ENCODE measurements around the gene MAP3K14.

Gene MAP3K14

DNA sequence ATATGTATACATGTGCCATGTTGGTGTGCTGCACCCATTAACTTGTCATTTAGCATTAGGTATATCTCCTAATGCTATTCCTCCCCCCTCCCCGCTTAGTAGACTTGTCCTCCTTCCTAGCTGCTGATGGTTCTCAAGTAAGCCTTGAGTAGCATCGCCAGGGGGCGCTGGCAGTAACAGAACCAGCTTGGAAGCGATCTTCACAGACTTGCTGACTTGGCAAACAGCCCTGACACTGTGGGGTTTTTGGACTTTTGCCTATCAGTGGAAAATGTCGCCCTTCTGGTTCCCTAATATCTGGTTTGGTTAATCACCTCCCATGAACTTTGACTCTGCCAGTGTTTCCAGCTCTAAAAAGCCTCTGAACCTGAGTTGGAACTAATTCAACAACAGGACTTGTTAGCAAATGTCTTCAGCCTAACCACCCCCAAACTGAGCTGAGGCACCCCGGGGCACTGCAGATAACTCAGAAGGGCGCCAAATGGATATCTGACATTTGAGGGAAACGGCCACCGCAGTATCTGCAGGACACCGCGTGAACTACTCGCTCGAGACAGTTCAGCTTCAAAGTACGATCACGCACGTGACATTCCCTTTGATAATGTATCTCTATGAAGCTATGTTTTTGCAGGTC is 39.5 kb downstream of the MAP3K14 start:
- peak; percentile 91 to 92 for DNase-seq

DNA sequence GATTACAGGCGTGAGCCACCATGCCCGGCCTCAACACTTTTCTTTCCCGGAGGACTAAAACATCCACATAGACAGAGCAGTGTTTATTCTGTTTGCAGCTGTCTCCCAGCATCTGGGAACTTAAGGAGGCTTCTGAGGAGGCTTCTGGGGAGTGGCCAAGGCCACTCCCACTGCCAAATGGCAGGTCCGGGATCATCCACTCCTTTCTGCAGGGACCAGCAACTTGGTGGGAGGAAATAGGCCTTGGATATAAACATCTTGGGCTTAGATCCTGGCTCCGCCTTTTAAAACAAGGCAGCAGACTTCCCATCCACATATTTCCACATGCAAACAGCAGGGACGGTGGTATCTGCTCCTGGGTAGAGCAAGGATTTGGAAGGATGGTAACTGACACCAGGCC is 40.8 kb downstream of the MAP3K14 start:
- no peak for DNase-seq

DNA sequence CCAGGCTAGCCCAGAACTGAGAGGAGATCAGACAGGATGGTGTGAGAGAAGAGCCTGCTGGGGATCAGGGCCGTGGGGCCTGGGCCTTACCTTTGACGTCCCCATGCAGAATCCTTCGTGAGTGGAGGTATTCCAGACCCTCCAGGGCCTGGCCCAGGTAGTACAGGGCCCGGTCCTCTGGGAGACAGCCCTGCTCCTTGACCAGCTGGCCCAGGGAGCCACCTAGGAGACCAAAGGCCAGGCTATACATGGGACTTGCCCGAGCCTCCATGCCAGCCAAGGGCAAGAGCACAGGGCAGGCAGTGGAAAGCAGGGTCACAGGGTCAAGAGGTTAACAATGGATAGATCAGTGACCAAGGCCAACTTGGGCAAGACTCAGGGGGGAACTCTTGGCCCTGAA is 42.8 kb downstream of the MAP3K14 start:
- no peak for DNase-seq

DNA sequence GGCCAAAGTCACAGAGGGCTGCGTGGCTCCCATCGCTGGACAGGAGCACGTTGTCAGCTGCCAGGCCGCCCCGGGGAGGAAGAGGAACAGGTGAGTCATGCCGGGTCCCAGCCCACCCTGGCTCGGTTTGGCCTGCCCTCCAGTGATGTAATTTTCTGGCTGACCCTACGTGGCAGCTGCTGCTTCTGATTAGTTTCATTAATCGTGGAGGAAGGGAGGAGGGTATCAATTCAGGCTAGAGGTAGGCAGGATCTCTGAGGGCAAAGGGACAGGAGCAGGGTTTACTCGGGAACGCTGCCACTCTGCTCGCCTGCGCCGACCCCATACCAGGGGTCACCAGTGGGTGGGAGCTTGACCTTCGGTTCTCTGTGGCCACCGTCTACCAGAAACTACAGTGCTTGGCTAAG is 43.3 kb downstream of the MAP3K14 start:
- DNase-seq = no peak

GRCh38 chr17:45271603-45272002 is 45.2 kb downstream of the MAP3K14 start:
- DNase-seq = no peak

GRCh38 chr17:45270828-45271418 is 45.9 kb downstream of the MAP3K14 start:
- peak; percentile 44 to 51 for DNase-seq

DNA sequence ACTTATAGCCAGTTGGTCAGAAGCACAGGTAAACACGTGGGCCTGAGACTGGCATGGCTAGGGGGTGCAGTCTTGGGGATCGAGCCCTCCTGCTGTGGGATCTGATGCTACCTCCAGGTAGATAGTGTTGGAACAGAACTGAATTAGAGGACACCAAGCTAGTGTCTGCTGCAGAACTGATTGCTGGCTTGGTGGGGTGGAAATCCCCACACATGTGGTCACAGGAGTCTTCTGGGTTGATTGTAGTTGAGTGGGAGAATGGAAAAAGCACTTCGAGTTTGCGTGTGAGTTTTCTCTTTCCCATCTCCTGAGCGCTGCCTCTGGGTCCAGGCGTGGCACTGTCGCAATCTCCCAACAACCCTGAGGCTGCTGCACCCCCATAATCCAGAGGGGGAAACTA is 46.9 kb downstream of the MAP3K14 start:
- DNase-seq = no peak

DNA sequence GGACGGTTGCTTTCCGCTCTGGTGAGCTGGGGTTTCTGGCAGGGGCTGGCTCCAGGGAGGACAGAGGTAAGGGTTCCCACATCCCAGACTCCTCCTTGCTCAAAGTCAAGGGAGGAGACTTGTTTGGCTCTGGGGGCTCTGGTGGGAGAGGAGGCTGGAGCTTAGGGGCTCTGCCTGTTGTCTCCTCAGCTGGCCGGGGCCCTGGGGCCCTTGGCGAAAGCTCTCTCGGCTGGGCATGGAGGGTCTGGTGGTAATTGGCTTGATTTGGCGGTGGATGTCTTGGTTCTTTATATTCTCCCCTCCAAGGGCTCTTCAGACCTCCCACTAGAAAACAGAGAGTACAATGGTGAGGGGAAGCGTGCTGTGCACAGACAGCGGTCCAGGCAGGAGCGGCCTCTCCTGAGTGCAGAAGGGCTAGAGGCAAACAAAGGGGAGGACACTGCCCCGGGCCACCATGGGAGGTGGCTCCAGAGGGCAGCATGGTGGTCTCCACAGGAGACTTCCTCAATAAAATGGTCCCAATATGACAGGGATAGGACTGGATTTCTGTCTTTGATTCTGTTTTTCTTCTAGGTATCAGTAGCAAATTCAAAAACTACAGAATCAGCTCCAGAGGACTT is 49.3 kb downstream of the MAP3K14 start:
- DNase-seq = no peak

DNA sequence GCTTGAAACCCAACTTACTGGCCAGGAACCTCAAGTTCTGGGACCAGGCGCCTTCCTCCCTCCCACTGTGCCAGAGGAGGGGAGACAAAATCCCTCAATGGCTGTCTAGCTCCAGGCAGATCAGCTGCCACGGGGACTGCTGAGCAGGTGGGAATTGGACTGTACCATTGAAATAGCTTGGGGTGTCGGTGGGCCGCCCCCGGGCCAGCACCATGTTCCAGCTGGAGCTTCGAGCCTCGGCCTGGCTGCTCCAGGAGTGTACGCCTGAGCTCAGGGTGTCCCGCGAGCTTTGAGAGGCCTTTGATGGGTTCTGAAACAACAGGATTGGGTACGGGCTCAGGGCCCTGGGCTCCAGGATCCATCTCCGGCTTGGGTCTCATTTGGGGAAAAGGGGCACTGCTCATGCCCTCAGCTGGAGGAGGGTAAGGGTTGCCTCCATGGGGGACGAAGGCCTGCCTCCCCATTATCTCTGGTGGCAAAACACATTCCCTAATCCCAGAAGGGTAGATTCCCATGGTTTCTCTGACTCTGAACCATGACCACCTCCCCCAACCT is 50.4 kb downstream of the MAP3K14 start:
- no peak for DNase-seq

- DNase-seq = no peak
These were observed 51.0 kb downstream of the MAP3K14 start for GRCh38 chr17:45265821-45266220.

- DNase-seq = no peak
These were observed 51.8 kb downstream of the MAP3K14 start for GRCh38 chr17:45264988-45265387.

DNA sequence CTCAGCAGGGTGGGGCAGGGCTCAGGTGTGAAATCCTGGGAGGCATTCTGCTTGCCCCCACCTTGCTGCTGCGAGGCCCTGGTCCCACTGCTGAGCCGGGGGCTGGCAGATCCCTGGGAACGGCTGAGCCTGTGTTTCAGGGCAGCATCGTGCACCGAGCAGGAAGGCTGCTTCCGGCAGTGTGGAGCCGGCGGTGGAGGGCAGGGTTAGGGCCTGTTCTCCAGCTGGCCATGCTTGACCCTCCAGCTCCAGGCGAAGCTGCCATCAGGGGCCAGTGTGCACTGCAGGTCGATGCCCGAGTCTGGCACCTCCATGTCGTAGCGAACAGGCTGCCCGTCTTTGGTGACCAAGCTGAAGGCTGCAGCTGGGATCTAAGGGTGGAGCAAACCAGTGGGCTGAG is 52.4 kb downstream of the MAP3K14 start:
- no peak for DNase-seq

DNA sequence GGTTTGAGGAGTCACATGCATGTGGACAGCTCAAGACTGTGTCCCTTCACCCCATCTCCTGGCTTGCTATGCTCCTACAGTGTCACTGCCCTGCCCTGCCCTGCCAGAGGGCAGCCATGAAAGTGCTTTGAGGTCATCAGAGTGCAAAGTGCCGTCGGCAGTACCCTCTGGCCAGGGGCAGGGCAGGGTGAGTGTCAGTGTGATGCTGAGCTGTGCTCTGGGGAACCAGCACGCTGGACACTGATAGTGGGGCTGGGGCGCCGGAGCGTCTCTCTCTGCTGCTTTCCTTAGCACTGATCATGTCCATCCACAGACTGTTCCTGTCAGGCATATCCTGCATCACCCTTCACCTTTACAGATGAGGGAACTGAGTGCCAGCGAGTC is 53.4 kb downstream of the MAP3K14 start:
- DNase-seq = no peak

DNA sequence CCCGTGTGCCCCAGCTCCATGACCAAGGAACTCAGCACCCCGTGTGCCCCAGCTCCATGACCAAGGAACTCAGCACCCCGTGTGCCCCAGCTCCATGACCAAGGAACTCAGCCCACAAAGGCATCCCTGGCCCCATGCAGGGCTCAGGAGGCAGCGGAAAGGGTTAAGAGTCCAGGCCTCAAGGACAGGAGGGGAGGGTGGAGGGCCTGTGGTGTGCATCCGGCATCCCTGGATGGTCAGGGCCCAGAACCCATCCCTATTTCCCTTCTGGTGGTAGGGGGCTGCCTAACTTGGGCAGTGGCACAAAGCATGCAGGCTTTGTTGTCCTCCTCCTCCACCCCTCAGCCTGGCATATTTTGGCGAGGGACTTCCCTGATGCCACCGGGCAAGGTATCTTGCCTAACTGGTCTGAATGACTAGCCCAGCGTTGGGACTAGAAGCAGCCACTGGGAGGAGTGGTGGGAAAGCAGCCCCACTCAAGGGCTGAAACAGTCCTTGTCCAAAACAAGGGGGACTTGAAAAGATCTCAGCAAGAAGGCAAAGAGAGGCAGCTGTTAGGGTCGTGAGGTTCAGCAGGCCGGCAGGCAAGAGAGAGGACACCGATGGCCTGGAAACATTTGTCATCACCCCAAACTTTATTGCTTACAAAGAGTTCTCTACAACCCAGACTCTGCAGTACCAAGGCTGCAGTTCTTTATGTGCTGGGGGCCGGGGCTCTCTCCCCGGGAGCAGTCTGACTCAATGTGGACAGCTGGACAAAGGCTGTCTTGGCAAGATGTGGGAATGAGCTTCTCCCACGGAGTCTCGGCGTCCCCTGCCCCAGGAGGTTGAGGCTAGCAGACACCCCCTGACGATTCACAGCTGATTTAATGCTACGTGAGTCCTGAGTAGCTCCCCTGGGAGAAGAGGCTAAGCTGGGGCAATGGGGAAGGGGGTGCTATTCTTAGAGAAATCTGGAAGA is 54.0 kb downstream of the MAP3K14 start:
- no peak for DNase-seq

- peak; percentile 44 to 52 for DNase-seq
These were observed 55.0 kb downstream of the MAP3K14 start, which contains the start of gene SPATA32 for GRCh38 chr17:45261577-45262515. Gene SPATA32 (minus strand): TSS chr17:45262094. CDS start chr17:45262016, 78 bp downstream.

DNA sequence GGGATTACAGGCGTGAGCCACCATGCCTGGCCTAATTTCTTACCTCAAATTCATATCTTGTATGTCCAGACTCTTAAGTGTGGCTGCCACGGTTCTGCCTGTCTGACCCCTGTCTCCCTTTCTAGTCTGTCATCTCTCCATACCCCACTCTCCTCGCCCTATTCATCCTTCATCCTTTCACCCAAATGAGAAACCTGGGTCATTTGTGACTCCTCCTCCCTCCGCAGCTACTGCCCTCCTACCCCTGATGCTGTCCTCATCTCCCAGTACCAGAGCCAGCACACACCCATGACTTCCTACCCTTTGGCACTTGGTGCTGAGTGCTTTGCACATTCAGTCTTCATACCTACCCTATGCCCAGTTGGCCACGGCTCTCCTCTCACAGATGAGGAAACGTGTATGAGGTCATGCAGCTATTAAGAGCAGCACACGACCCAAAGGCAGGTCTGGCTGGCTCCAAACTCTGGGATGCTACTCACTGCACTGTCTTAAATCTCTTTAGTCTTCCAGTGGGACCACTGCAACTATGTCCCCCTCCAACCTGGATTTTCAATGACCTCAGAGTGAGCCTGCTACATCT is 56.5 kb downstream of the MAP3K14 start:
- DNase-seq = no peak

DNA sequence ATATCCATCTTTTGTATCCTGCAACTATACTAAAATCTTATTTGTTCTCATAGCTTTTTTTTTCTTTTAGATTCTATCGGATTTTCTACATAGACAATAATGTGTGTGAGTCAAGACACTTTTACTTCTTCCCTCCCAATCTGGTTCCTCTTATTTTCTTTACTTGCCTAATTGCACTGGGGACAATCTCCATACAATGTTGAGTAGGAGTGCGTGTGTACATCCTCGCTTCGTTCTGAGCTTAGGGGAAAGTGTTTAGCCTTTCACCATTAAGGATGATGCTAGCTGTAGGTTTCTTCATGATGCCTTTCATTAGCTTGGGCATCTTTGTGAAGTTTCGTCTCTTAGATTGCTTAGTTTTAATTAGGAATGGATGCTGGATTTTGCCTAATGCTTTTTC is 57.8 kb downstream of the MAP3K14 start:
- no peak for DNase-seq

GRCh38 chr17:45257115-45257514 is 59.7 kb downstream of the MAP3K14 start:
- DNase-seq = no peak

DNA sequence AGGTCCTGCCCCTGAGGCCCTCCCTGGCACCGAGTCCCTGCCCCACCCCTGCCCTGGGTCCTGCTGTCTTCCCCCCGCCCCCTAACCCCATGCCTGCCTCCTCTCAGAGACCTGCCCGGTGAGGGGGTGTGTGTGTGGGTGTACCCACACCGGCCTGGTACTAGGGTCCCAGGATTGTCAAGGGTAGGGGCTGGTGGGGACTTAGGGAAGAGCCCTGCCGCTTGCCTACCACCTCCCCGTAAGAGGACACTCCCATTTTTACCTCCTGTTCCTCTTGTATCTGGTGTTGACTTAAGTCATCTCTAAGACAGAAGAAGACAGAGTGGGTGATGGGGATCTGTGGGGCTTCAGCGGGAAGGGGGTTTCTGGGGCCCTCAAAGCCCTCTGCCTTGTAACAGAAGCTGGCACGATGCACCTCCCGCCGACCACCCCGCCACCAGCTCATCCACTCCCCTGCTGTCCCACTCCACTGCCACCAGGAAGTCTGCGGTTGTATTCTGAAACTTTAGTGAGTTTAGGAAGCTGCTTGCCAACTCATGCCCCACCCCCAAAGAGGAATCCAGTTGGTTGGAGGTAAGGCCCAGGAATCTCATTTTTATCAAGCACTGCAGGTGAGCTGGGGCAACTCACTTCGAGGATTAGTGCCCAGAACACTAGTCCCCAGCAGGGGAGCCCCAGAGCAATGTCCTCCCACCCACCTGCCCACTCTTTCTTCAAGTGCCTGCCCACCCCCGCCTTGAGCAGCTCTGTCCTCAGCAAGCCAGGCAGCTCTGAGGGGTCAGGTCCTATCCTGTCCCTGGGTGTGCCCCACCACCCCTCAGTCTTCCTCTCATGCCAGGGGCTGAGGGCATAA is 60.5 kb downstream of the MAP3K14 start:
- DNase-seq = peak; percentile 24 to 32

DNA sequence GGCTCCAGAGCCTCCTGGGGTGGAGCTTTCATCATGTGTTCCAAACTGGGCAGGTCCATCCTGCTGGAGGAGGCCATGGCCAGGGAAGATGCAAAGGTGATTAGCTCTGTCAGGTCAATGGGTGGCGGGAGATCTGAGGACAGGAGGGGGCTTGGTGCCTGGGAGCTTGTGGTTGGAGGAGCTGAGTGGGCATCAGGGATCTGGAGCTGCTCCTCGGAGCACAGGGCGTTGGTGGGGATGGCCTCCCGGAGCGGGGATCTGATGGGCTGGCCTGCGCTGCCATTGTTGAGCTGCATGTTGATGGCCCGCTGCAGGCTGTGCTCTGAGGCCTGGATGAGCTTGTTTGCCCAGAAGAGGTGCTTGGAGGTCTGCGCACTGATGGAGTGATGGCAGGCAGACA is 61.5 kb downstream of the MAP3K14 start:
- no peak for DNase-seq

Measured in activated CD4-positive, alpha-beta T cell treated with anti-CD3 and anti-CD28 coated beads, Interleukin-2, amount 50 U/mL, for 4 hours (primary cell).